Lung (tissue), 12 donors: ENCODE results near the gene AUTS2. TPM values are rescaled to one million over a fixed set of nuclear protein-coding genes. Genes with fewer than 3 reads are reported as not detected.

Source experiments
- ATAC-seq: fragments of 200-7000 bp; cut with Tn5 transposase; one replicate; pipeline ENCODE4 v1.9.1; 2020; ENCODE audit warnings: moderate number of reproducible peaks; ENCODE audit not compliant: insufficient read depth, low FRiP score
- DNase-seq, 3 donors: peaks; one replicate each; pipeline ENCODE4 v3.0.0-alpha.2; 2013 to 2017
- H3K27ac ChIP-seq, 2 donors: one replicate each; pipeline ENCODE4 v1.5.1; 2013; ENCODE audit warnings: mild to moderate bottlenecking in 2 of 2, moderate library complexity in 2 of 2, control low read depth in 1 of 2, inconsistent platforms in 1 of 2, low read depth in 1 of 2, low read length in 1 of 2
- H3K27me3 ChIP-seq, 3 donors: one replicate each; pipeline ENCODE4 v1.5.1; 2013; ENCODE audit warnings: low read length in 2 of 3; ENCODE audit not compliant: control insufficient read depth in 3 of 3, insufficient read depth in 3 of 3
- H3K36me3 ChIP-seq, 4 donors: one replicate each; pipeline ENCODE4 v1.5.1; 2013; ENCODE audit warnings: low read length in 4 of 4, mild to moderate bottlenecking in 1 of 4, moderate library complexity in 1 of 4; ENCODE audit not compliant: control insufficient read depth in 4 of 4, insufficient read depth in 4 of 4
- H3K4me1 ChIP-seq, 5 donors: one replicate each; pipeline ENCODE4 v1.5.1; 2013; ENCODE audit warnings: low read length in 5 of 5, mild to moderate bottlenecking in 2 of 5, moderate library complexity in 1 of 5; ENCODE audit not compliant: control insufficient read depth in 5 of 5, insufficient read depth in 5 of 5
- H3K4me3 ChIP-seq: one replicate; pipeline ENCODE4 v1.5.1; 2013; ENCODE audit warnings: mild to moderate bottlenecking, control low read depth, moderate library complexity
- H3K9ac ChIP-seq, 2 donors: one replicate each; pipeline ENCODE4 v1.5.1; 2013; ENCODE audit warnings: low read length in 2 of 2, control low read depth in 1 of 2; ENCODE audit not compliant: insufficient read depth in 1 of 2
- H3K9me3 ChIP-seq, 4 donors: one replicate each; pipeline ENCODE4 v1.5.1; 2013; ENCODE audit warnings: low read length in 3 of 4, mild to moderate bottlenecking in 1 of 4, moderate library complexity in 1 of 4; ENCODE audit not compliant: control insufficient read depth in 4 of 4, insufficient read depth in 3 of 4
- WGBS, 2 donors: extraction: QIAGEN DNeasy Blood & Tissue Kit; methylation state at CpG; one replicate each; pipeline ENCODE4 v1.1.7; 2013; 5-methylcytosine and 5-hydroxymethylcytosine counted together
- polyA plus RNA-seq, 2 donors: library from polyadenylated mRNA; stranded (reverse); fragments of 200-250 nt; gene quantifications; one replicate each; pipeline ENCODE4 v1.2.1, GENCODE V29; 2013
- total RNA-seq, 2 donors: library from RNA; depleted of rRNA in 1 of 2; stranded (reverse); fragments of >200 nt in 1 of 2; gene quantifications; one replicate each; pipeline ENCODE4 v1.2.1, GENCODE V29; 2014 to 2021
- TF ChIP-seq, protein P1 (sequence below): IDR thresholded peaks from 2 replicates; pipeline ENCODE4 v1.5.1; 2012; ENCODE audit warnings: mild to moderate bottlenecking; ENCODE audit errors: control extremely low read depth, extremely low read depth
- donor health status: control.
- donor health status: control.
- donor health status: Bipolar disorder and iron deficiency.
- donor health status: healthy.
- donor health status: DM: yes; HTN: yes; CAD: no.

AUTS2 gene
- total and polyA plus RNA-seq, 4 donors, result 11.8 to 115 (median 40.6) TPM

- Histone ChIP-seq H3K27me3 (no peaks in the 10 kb centered on the region), H3K27ac (no peak overlapping the region), H3K9me3 (no peaks in the 10 kb centered on the region), H3K36me3 (no peaks in the 10 kb centered on the region), H3K4me1 (peaks cover 2 to 17% (median 5%) of the 10 kb centered on the region in 5 donors), H3K4me3 (no peak overlapping the region), H3K9ac (no peak overlapping the region)
- TF ChIP-seq, protein P1, sequence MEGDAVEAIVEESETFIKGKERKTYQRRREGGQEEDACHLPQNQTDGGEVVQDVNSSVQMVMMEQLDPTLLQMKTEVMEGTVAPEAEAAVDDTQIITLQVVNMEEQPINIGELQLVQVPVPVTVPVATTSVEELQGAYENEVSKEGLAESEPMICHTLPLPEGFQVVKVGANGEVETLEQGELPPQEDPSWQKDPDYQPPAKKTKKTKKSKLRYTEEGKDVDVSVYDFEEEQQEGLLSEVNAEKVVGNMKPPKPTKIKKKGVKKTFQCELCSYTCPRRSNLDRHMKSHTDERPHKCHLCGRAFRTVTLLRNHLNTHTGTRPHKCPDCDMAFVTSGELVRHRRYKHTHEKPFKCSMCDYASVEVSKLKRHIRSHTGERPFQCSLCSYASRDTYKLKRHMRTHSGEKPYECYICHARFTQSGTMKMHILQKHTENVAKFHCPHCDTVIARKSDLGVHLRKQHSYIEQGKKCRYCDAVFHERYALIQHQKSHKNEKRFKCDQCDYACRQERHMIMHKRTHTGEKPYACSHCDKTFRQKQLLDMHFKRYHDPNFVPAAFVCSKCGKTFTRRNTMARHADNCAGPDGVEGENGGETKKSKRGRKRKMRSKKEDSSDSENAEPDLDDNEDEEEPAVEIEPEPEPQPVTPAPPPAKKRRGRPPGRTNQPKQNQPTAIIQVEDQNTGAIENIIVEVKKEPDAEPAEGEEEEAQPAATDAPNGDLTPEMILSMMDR, result no peak
- WGBS, 2 donors, result 86 to 88% methylated on average over 1 of the region's 1 CpG
- ATAC-seq (no peak), DNase-seq (no peak)
These were observed 171.6 kb downstream of the AUTS2 start for GRCh38 chr7:69769826-69770225.

DNA sequence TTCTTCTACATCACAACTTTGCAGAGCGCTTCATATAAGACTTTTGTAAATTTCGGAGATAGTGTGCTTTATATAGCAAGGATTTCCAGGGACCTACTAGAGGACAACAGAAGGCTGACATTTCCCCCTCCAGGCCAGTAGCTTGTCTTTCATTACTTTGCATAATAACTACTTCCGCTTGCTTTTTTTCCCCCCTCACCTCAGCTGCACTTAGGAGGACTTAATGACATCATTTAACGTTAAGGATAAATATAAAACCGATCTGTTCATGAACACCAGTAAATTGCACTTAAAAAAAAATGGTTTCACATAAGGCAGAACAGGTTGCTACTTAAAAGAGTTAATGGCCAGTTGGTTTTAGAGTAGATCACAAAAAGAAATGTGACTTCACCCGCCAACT is 172.3 kb downstream of the AUTS2 start:
- Histone ChIP-seq H3K9me3 (no peaks in the 10 kb centered on the region), H3K27me3 (no peaks in the 10 kb centered on the region), H3K36me3 (no peaks in the 10 kb centered on the region), H3K9ac (no peak overlapping the region), H3K4me1 (peaks cover 4 to 17% (median 5%) of the 10 kb centered on the region in 5 donors), H3K4me3 (no peak overlapping the region), H3K27ac (no peak overlapping the region)
- TF ChIP-seq, protein P1, result no peak
- no peak for ATAC-seq
- 77 to 83% methylated on average over 6 of the region's 6 CpGs for WGBS, 2 donors
- DNase-seq, result no peak

- Histone ChIP-seq H3K9ac (no peak overlapping the region), H3K36me3 (no peaks in the 10 kb centered on the region), H3K27ac (no peak overlapping the region), H3K27me3 (no peaks in the 10 kb centered on the region), H3K9me3 (peaks cover 0 to 1% (median 0%) of the 10 kb centered on the region in 4 donors), H3K4me3 (no peak overlapping the region), H3K4me1 (peaks cover 4 to 17% (median 5%) of the 10 kb centered on the region in 5 donors)
- TF ChIP-seq, protein P1, result no peak
- ATAC-seq (no peak), DNase-seq (no peak)
- 86 to 93% methylated on average over 9 of the region's 9 CpGs for WGBS, 2 donors
These were observed 174.6 kb downstream of the AUTS2 start for GRCh38 chr7:69772718-69773436.
